C4-2B (cell line): ENCODE results near the gene SLC16A10.
"Not testable (repeated sequence)": the region's sequence is repeated elsewhere in the genome, so short reads cannot be mapped to it uniquely, and the experiment has no call there.

Experiments used
- H3K27ac ChIP-seq: fragments of 450-650 bp; 2 replicates; pipeline ENCODE4 v1.5.1; 2017
- CTCF ChIP-seq: fragments of 450-650 bp; conservative IDR thresholded peaks from 2 replicates; pipeline ENCODE4 v1.5.1; 2017; ENCODE audit warnings: mild to moderate bottlenecking
- ZFX ChIP-seq: fragments of 450-650 bp; IDR thresholded peaks from 2 replicates; pipeline ENCODE4 v1.6.1; 2017

Gene SLC16A10

GRCh38 chr6:111122458-111123286, 35.4 kb downstream of the SLC16A10 start:
- no peak overlapping the region for H3K27ac ChIP-seq
- TF ChIP-seq CTCF (no peak), ZFX (no peak)

- TF ChIP-seq CTCF (no peak), ZFX (no peak)
- H3K27ac ChIP-seq: no peak overlapping the region
Observed at GRCh38 chr6:111124406-111124805, 37.1 kb downstream of the SLC16A10 start.

- H3K27ac ChIP-seq: no peak overlapping the region
- TF ChIP-seq ZFX: no peak
- no peak for TF ChIP-seq CTCF
Observed at GRCh38 chr6:111129013-111129412, 41.7 kb downstream of the SLC16A10 start.

GRCh38 chr6:111131018-111131417, 43.7 kb downstream of the SLC16A10 start:
- not testable (repeated sequence) for H3K27ac ChIP-seq

GRCh38 chr6:111132669-111133068, 45.4 kb downstream of the SLC16A10 start:
- H3K27ac ChIP-seq: not testable (repeated sequence)

- H3K27ac ChIP-seq: not testable (repeated sequence)
Observed at GRCh38 chr6:111134236-111134869, 47.0 kb downstream of the SLC16A10 start.

GRCh38 chr6:111137489-111138093, 50.3 kb downstream of the SLC16A10 start:
- H3K27ac ChIP-seq: not testable (repeated sequence)

- TF ChIP-seq ZFX (no peak), CTCF (no peak)
- H3K27ac ChIP-seq: no peak overlapping the region
Observed at GRCh38 chr6:111147440-111147839, 60.1 kb downstream of the SLC16A10 start.

GRCh38 chr6:111148110-111148509, 60.8 kb downstream of the SLC16A10 start:
- TF ChIP-seq CTCF (no peak), ZFX (no peak)
- H3K27ac ChIP-seq: no peak overlapping the region
